Right lobe of liver (tissue), 6 donors: ENCODE results near the gene CYP17A1. TPM values are rescaled to one million over a fixed set of nuclear protein-coding genes. Genes with fewer than 3 reads are reported as not detected.
A peak's percentile ranks its signal among the peaks of the same experiment; 100 is the strongest.

Source experiments
- ATAC-seq, 4 donors: fragments of 200-7000 bp; cut with Tn5 transposase; one replicate each; pipeline ENCODE4 v1.9.1; 2020; ENCODE audit warnings: mild to moderate bottlenecking in 4 of 4, moderate library complexity in 4 of 4
- DNase-seq, 3 donors: peaks; one replicate each; pipeline ENCODE4 v3.0.0-alpha.2; 2020
- H3K27ac ChIP-seq, 3 donors: fragments of 200-600 bp; one replicate each; pipeline ENCODE4 v1.8.0; 2022
- H3K27me3 ChIP-seq, 2 donors: fragments of 200-600 bp; one replicate each; pipeline ENCODE4 v1.8.0; 2022
- H3K36me3 ChIP-seq, 4 donors: fragments of 200-600 bp; sonication (generic) in 1 of 4; one replicate each; pipeline versions ENCODE4 v1.5.1 to v1.8.0; 2017 to 2022; ENCODE audit warnings: control low read depth in 1 of 4
- H3K4me1 ChIP-seq, 4 donors: fragments of 200-600 bp; sonication (generic) in 1 of 4; one replicate each; pipeline versions ENCODE4 v1.5.1 to v1.8.0; 2017 to 2022; ENCODE audit warnings: control low read depth in 1 of 4
- H3K4me3 ChIP-seq, 3 donors: fragments of 200-600 bp; one replicate each; pipeline ENCODE4 v1.8.0; 2022
- H3K9me3 ChIP-seq, 4 donors: fragments of 200-600 bp; sonication (generic) in 1 of 4; one replicate each; pipeline versions ENCODE4 v1.5.1 to v1.8.0; 2017 to 2022; ENCODE audit warnings: control low read depth in 1 of 4
- POLR2A ChIP-seq: fragments of 450-650 bp; IDR thresholded peaks from one replicate; pipeline ENCODE4 v1.6.1; 2017; ENCODE audit warnings: antibody characterized with exemption, mild to moderate bottlenecking
- WGBS: methylation state at CpG from one replicate; pipeline ENCODE4 v1.1.6; 2018; ENCODE audit warnings: low coverage, low lambda C conversion rate; ENCODE audit not compliant: insufficient coverage; ENCODE audit errors: missing lambda C conversion rate; 5-methylcytosine and 5-hydroxymethylcytosine counted together
- intact Hi-C, 2 donors: fragments of 100-400 bp; cut with DNase I; formaldehyde crosslinking; loops; one replicate each; pipeline versions ENCODE4 v1.11.2 to v1.14.1; 2022
- total RNA-seq, 6 experiments: library from RNA; depleted of rRNA in 2 of 6; stranded (reverse); fragments of >200 nt in 2 of 6; fragmentation: NEBNext Ultra II Directional in 3 of 6; extraction: Animal tissue kit (Norgen Biotek cat#: 25700) in 3 of 6; gene quantifications; one replicate each; pipeline versions ENCODE4 v1.1.0 to v1.2.4, GENCODE V29; 2016 to 2023
- TF ChIP-seq, protein P1 (sequence below), 4 donors: fragments of 200-600 bp in 3 of 4; fragments of 450-650 bp in 1 of 4; IDR thresholded peaks; one replicate each; pipeline versions ENCODE4 v1.5.1 to v1.8.0; 2016 to 2022; ENCODE audit warnings: antibody characterized with exemption in 4 of 4, mild to moderate bottlenecking in 2 of 4
- donor health status: DM: no; HTN: yes; CAD: no.
- donor health status: DM: no; HTN: no; CAD: no.
- donor health status: DM: no; HTN: no; CAD: no.
- donor health status: DM: no; HTN: yes; CAD: no.
- donor health status: DM: no; HTN: yes; CAD: no.

The CYP17A1 gene
- total RNA-seq, 6 experiments from 2014 or later = 0.61 to 4.2 (median 1.5) TPM

DNA sequence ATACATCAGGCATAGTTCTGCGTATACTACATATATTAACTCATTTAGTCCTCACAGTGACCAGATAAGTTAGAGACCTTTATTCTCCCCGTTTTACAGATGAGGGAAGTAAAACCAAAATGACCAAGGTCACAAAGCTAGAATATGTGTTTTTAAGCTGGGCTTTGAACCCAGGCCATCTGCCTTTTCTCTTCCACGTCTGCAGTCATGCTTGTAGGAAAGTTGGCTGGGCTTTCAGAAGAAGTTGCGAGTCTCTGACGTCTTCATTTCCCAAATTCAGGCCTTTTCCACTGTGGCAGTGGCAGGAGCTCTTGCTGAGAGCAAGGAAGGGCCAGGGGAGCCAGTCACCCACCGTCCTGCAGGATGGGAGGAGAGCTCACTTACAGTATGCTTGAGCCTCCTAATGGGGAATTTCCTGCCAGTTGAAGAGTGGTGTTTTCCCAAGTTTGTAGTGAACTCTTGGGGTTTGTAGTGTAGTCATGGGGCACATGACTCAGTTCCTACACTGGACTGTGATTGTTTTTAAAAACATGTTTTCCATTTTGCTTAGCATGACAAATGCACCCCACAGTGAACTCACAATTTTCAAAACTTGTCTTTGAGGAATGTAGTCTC is 34.2 kb downstream of the CYP17A1 start:
- intact Hi-C loops = no loop called here
- TF ChIP-seq POLR2A = no peak
- TF ChIP-seq, protein P1, sequence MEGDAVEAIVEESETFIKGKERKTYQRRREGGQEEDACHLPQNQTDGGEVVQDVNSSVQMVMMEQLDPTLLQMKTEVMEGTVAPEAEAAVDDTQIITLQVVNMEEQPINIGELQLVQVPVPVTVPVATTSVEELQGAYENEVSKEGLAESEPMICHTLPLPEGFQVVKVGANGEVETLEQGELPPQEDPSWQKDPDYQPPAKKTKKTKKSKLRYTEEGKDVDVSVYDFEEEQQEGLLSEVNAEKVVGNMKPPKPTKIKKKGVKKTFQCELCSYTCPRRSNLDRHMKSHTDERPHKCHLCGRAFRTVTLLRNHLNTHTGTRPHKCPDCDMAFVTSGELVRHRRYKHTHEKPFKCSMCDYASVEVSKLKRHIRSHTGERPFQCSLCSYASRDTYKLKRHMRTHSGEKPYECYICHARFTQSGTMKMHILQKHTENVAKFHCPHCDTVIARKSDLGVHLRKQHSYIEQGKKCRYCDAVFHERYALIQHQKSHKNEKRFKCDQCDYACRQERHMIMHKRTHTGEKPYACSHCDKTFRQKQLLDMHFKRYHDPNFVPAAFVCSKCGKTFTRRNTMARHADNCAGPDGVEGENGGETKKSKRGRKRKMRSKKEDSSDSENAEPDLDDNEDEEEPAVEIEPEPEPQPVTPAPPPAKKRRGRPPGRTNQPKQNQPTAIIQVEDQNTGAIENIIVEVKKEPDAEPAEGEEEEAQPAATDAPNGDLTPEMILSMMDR (IDR thresholded peaks at IDR 0.05) = no peak

DNA sequence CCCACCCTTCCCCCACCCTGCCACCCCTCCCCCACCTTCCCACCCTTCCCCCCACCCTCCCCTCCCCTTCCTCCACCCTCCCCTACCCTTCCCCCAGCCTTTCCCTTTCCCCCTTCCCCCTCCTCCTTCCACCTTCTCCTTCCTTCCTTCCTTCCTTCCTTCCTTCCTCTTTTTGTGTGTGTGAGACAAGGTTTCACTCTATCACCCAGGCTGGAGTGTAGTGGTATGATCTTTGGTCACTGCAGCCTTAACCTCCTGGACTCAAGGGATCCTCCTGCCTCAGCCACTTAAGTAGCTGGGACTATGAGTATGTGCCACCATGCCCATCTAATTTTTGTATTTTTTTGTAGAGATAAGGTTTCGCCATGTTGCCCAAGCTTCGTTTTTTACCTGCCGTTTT is 35.2 kb downstream of the CYP17A1 start:
- intact Hi-C loops = no loop called here
- WGBS = 38% methylated on average over 1 of the region's 3 CpGs
- H3K27ac ChIP-seq = peak overlapping the region in 2 of 3 donors; percentile 52 to 80
- H3K36me3 ChIP-seq = peaks cover 0 to 8% (median 2%) of the 10 kb centered on the region in 4 donors
- DNase-seq = no peak
- H3K4me3 ChIP-seq = no peak overlapping the region
- TF ChIP-seq, protein P1 (IDR thresholded peaks at IDR 0.05) = no peak
- no peak for TF ChIP-seq POLR2A
- peaks cover 1 to 42% (median 26%) of the 10 kb centered on the region in 4 donors for H3K4me1 ChIP-seq
- ATAC-seq = no peak
- no peaks in the 10 kb centered on the region for H3K9me3 ChIP-seq
- H3K27me3 ChIP-seq = no peaks in the 10 kb centered on the region

More for the DNA sequence above, 34.2 kb downstream of the CYP17A1 start:
- H3K9me3 ChIP-seq = no peaks in the 10 kb centered on the region
- peaks cover 0 to 5% (median 2%) of the 10 kb centered on the region in 4 donors for H3K36me3 ChIP-seq
- H3K4me1 ChIP-seq = peaks cover 0 to 33% (median 21%) of the 10 kb centered on the region in 4 donors
- peak overlapping the region; percentile 42 to 80 (median 52) for H3K27ac ChIP-seq
- no peak overlapping the region for H3K4me3 ChIP-seq
- ATAC-seq (peak in 3 of 4 donors; percentile 41 to 59 (median 44)), DNase-seq (peak in 1 of 3 donors; percentile 38)
- WGBS = 64% methylated on average over 5 of the region's 6 CpGs
- no peaks in the 10 kb centered on the region for H3K27me3 ChIP-seq

DNA sequence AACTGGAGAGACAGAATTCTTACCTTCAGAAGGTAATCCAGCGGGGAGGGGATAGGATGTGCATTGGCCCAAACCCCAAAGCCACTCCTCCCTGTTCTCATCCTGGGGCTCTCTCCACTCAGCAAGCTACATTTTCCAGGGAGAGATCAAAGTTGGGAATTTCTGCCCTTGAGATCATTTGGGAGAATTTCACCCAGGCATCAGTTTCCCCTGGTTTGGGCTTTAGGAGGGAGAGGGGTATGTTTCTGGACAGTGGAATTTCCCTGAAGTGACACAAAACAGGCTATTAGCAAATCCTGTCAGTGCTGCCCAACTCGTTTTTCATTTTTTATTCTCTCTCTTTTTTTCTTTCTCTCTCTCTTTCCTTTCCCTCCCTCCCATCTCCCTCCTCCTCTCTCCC is 35.7 kb downstream of the CYP17A1 start:
- no peak for TF ChIP-seq POLR2A
- TF ChIP-seq, protein P1 (IDR thresholded peaks at IDR 0.05) = no peak
- Histone ChIP-seq H3K27me3 (no peaks in the 10 kb centered on the region), H3K36me3 (peaks cover 0 to 8% (median 2%) of the 10 kb centered on the region in 4 donors), H3K4me3 (no peak overlapping the region), H3K27ac (peak overlapping the region; percentile 36 to 72 (median 55)), H3K4me1 (peaks cover 3 to 47% (median 28%) of the 10 kb centered on the region in 4 donors), H3K9me3 (no peaks in the 10 kb centered on the region)
- 36% methylated on average over 2 of the region's 2 CpGs for WGBS
- intact Hi-C loops = no loop called here
- ATAC-seq = peak in 1 of 4 donors; percentile 17
- no peak for DNase-seq

DNA sequence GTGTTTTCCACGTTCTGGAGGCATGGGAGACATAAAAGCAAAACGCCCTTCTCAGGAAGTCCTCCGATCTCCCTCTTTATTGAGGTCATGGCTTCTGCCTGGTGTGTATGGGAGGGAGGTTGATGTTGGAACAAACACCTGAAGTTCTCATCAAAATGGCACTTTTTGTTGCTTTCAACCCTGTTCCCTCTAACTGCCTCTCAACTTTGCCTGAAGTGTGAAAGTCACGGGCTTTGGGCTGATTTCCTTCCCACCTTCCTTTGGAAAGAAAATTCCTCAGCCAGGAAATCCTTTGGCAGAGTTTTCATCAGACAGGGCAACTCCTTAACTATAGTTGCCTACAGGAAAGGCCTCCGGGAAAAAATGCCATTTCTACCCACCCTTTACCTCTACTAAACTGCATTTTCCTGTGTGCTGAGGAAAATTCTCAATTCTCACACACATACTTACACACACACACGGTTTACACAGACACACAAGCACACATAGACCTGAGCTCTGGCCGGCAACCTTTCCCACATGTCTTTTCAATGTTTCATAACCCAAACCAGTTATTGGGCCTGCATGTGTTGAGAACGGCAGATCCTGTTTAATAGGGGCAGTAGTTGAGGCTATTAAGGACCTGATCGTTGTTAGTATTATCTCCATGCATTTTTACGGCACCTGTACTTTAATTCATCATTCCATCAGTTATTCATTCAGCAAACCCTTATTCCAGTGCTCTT is 36.4 kb downstream of the CYP17A1 start:
- no peak overlapping the region for H3K4me3 ChIP-seq
- peaks cover 0 to 8% (median 2%) of the 10 kb centered on the region in 4 donors for H3K36me3 ChIP-seq
- no peaks in the 10 kb centered on the region for H3K27me3 ChIP-seq
- WGBS = 86% methylated on average over 7 of the region's 10 CpGs
- intact Hi-C loops = no loop called here
- ATAC-seq = no peak
- H3K4me1 ChIP-seq = peaks cover 3 to 54% (median 31%) of the 10 kb centered on the region in 4 donors
- peak overlapping the region; percentile 36 to 72 (median 55) for H3K27ac ChIP-seq
- DNase-seq = no peak
- TF ChIP-seq, protein P1 (IDR thresholded peaks at IDR 0.05) = no peak
- TF ChIP-seq POLR2A = no peak
- no peaks in the 10 kb centered on the region for H3K9me3 ChIP-seq
